Measurements from ENCODE around the gene ARSG.

DNA sequence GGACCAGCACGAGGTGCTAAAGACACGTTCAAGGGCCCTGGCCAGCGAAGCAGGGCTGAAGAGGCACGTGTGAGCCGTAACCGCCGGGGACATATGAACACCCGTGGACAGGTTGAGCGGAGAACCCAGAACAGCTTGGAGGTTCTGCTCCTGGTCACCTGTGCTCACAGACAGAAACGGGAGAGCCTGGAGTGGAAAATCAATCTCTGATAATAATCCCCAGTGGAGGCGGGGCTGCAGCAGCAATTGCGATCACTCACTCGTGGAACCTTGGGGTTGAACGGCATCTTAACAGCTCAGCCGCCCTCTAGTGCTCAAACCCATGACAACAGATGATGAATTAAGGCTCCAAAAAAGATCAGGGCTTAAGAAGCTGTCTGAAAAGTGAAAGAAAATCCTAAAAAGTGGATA is 140.4 kb downstream of the ARSG start:
- TF ChIP-seq EZH2 (IDR thresholded peaks at IDR 0.05; ENCODE audit: borderline replicate concordance, insufficient read depth, low read depth, low read length, poor library complexity, severe bottlenecking) = no peak
- TF ChIP-seq, protein P1, sequence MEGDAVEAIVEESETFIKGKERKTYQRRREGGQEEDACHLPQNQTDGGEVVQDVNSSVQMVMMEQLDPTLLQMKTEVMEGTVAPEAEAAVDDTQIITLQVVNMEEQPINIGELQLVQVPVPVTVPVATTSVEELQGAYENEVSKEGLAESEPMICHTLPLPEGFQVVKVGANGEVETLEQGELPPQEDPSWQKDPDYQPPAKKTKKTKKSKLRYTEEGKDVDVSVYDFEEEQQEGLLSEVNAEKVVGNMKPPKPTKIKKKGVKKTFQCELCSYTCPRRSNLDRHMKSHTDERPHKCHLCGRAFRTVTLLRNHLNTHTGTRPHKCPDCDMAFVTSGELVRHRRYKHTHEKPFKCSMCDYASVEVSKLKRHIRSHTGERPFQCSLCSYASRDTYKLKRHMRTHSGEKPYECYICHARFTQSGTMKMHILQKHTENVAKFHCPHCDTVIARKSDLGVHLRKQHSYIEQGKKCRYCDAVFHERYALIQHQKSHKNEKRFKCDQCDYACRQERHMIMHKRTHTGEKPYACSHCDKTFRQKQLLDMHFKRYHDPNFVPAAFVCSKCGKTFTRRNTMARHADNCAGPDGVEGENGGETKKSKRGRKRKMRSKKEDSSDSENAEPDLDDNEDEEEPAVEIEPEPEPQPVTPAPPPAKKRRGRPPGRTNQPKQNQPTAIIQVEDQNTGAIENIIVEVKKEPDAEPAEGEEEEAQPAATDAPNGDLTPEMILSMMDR (IDR thresholded peaks at IDR 0.05) = peak; percentile 32

Data from B cell (primary cell).